Cerebellar nuclear complex (tissue), 1 donor: ENCODE results near the gene ACOT7.

Experiments
- DNase-seq, 2 experiments: peaks; one replicate each; lab custom pipeline; 2025; lab: John Stamatoyannopoulos, UW

The ACOT7 gene

GRCh38 chr1:6271006-6271405 lies 122.6 kb downstream of the ACOT7 start:
- DNase-seq, result no peak

GRCh38 chr1:6270401-6270800 lies 123.2 kb downstream of the ACOT7 start:
- DNase-seq, result no peak

GRCh38 chr1:6269720-6270400 lies 123.7 kb downstream of the ACOT7 start:
- no peak for DNase-seq

- DNase-seq, result no peak
Observed at GRCh38 chr1:6269296-6269695, 124.3 kb downstream of the ACOT7 start.

GRCh38 chr1:6268415-6268814 lies 125.2 kb downstream of the ACOT7 start:
- DNase-seq, result no peak

- DNase-seq, result no peak
Observed at GRCh38 chr1:6267686-6268322, 125.8 kb downstream of the ACOT7 start.

GRCh38 chr1:6266641-6267040 lies 126.9 kb downstream of the ACOT7 start:
- no peak for DNase-seq

- DNase-seq, result no peak
Observed at GRCh38 chr1:6265151-6265550, 128.4 kb downstream of the ACOT7 start.

GRCh38 chr1:6263716-6264115 lies 129.9 kb downstream of the ACOT7 start:
- no peak for DNase-seq

GRCh38 chr1:6262555-6263420 lies 130.8 kb downstream of the ACOT7 start:
- DNase-seq, result no peak

GRCh38 chr1:6261615-6261995 lies 132.0 kb downstream of the ACOT7 start:
- DNase-seq, result no peak

- no peak for DNase-seq
Observed at GRCh38 chr1:6260961-6261614, 132.5 kb downstream of the ACOT7 start, which contains the start of gene GPR153. GPR153 (minus strand) TSS chr1:6261098; CDS start chr1:6254905, 6,193 bp downstream.

GRCh38 chr1:6260433-6260934 lies 133.1 kb downstream of the ACOT7 start:
- DNase-seq, result no peak

- no peak for DNase-seq
Observed at GRCh38 chr1:6259491-6260362, 133.8 kb downstream of the ACOT7 start.

- no peak for DNase-seq
Observed at GRCh38 chr1:6258675-6259074, 134.9 kb downstream of the ACOT7 start.

GRCh38 chr1:6257541-6258069 lies 136.0 kb downstream of the ACOT7 start:
- no peak for DNase-seq

GRCh38 chr1:6256645-6257044 lies 136.9 kb downstream of the ACOT7 start:
- DNase-seq, result no peak

- no peak for DNase-seq
Observed at GRCh38 chr1:6254691-6255090, 138.9 kb downstream of the ACOT7 start.

- DNase-seq, result no peak
Observed at GRCh38 chr1:6253380-6253779, 140.2 kb downstream of the ACOT7 start.

- no peak for DNase-seq
Observed at GRCh38 chr1:6252374-6252710, 141.2 kb downstream of the ACOT7 start.
